ENCODE data around the gene C6orf136.
"Not testable (repeated sequence)": the region's sequence is repeated elsewhere in the genome, so short reads cannot be mapped to it uniquely, and the experiment has no call there.

The C6orf136 gene

GRCh38 chr6:30664994-30665767, 18.2 kb downstream of the C6orf136 start:
- no peak for DNase-seq

GRCh38 chr6:30666300-30666699, 19.4 kb downstream of the C6orf136 start:
- not testable (repeated sequence) for DNase-seq

- no peak for DNase-seq
Observed at GRCh38 chr6:30670760-30671527, 24.0 kb downstream of the C6orf136 start.

- DNase-seq: peak; percentile 88
Observed at GRCh38 chr6:30672445-30673253, 25.7 kb downstream of the C6orf136 start, which contains the start of gene DHX16. Gene DHX16 (minus strand): TSS chr6:30673006. CDS start chr6:30672841, 165 bp downstream.

GRCh38 chr6:30676660-30677285, 29.8 kb downstream of the C6orf136 start:
- DNase-seq: no peak

GRCh38 chr6:30678964-30679726, 32.2 kb downstream of the C6orf136 start:
- no peak for DNase-seq

GRCh38 chr6:30679765-30680535, 33.0 kb downstream of the C6orf136 start:
- DNase-seq: no peak

- DNase-seq: no peak
Observed at GRCh38 chr6:30681766-30682142, 34.8 kb downstream of the C6orf136 start.

GRCh38 chr6:30682143-30683117, 35.5 kb downstream of the C6orf136 start:
- DNase-seq: no peak

- no peak for DNase-seq
Observed at GRCh38 chr6:30683183-30683979, 36.4 kb downstream of the C6orf136 start.

- DNase-seq: no peak
Observed at GRCh38 chr6:30683980-30684338, 37.0 kb downstream of the C6orf136 start.

- no peak for DNase-seq
Observed at GRCh38 chr6:30684386-30685156, 37.6 kb downstream of the C6orf136 start.

GRCh38 chr6:30685157-30686008, 38.5 kb downstream of the C6orf136 start:
- DNase-seq: no peak

GRCh38 chr6:30686009-30686907, 39.3 kb downstream of the C6orf136 start, which contains the start of gene PPP1R18:
Gene PPP1R18 (minus strand): TSS chr6:30686645. CDS start chr6:30686018, 627 bp downstream.
- DNase-seq: no peak

- peak; percentile 79 for DNase-seq
Observed at GRCh38 chr6:30686908-30687658, 40.1 kb downstream of the C6orf136 start.

Measured in NCI-H2171 (cell line).